Osteoblast (primary cell): ENCODE measurements around the gene KLHL29. TPM values are rescaled to one million over a fixed set of nuclear protein-coding genes. Genes with fewer than 3 reads are reported as not detected.
A peak's percentile ranks its signal among the peaks of the same experiment; 100 is the strongest.

Experiments
- DNase-seq: peaks from one replicate; pipeline ENCODE4 v3.0.0; 2011; ENCODE audit warnings: low spot score, mixed read lengths; ENCODE audit not compliant: insufficient read length; ENCODE audit errors: missing footprints
- H2AFZ ChIP-seq: 2 replicates; pipeline ENCODE4 v1.6.0; 2011; ENCODE audit warnings: mild to moderate bottlenecking, low read length
- H3K27ac ChIP-seq: 2 replicates; pipeline ENCODE4 v1.5.1; 2011; ENCODE audit warnings: mild to moderate bottlenecking, low read depth, low read length, moderate library complexity
- H3K27me3 ChIP-seq: 2 replicates; pipeline ENCODE4 v1.6.0; 2012; ENCODE audit warnings: mild to moderate bottlenecking, control low read depth, inconsistent platforms, low read length, moderate library complexity; ENCODE audit not compliant: insufficient read depth
- H3K36me3 ChIP-seq: 2 replicates; pipeline ENCODE4 v1.5.1; 2011; ENCODE audit warnings: mild to moderate bottlenecking, low read length, control low read depth, moderate library complexity; ENCODE audit not compliant: insufficient read depth
- H3K4me1 ChIP-seq: 2 replicates; pipeline ENCODE4 v1.5.1; 2011; ENCODE audit warnings: mild to moderate bottlenecking, low read length, control low read depth, moderate library complexity; ENCODE audit not compliant: insufficient read depth
- H3K4me2 ChIP-seq: 2 replicates; pipeline ENCODE4 v1.6.0; 2011; ENCODE audit warnings: mild to moderate bottlenecking, low read length; ENCODE audit not compliant: insufficient read depth
- H3K4me3 ChIP-seq: fragments of 200-600 bp; sonication (generic); 3 replicates; pipeline ENCODE4 v1.5.1; 2012; ENCODE audit warnings: mild to moderate bottlenecking, low read length, inconsistent platforms; ENCODE audit not compliant: insufficient read depth
- H3K79me2 ChIP-seq: 2 replicates; pipeline ENCODE4 v1.6.0; 2012; ENCODE audit warnings: mild to moderate bottlenecking, low read length, control low read depth, inconsistent platforms; ENCODE audit not compliant: insufficient read depth
- H3K9me3 ChIP-seq: 2 replicates; pipeline ENCODE4 v1.5.1; 2011; ENCODE audit warnings: low read depth, low read length, control low read depth
- H4K20me1 ChIP-seq: 2 replicates; pipeline ENCODE4 v1.6.0; 2012; ENCODE audit warnings: mild to moderate bottlenecking, low read length, control low read depth; ENCODE audit not compliant: insufficient read depth
- total RNA-seq: library from RNA; depleted of rRNA; stranded (reverse); fragments of >200 nt; gene quantifications from 2 replicates; pipeline ENCODE4 v1.2.3, GENCODE V29; 2012
- TF ChIP-seq, protein P1 (sequence below): IDR thresholded peaks from 2 replicates; pipeline ENCODE4 v1.5.1; 2011; ENCODE audit warnings: mild to moderate bottlenecking, low read depth, low read length, moderate library complexity; ENCODE audit errors: extremely low read depth

Gene KLHL29
- total RNA-seq, 1 donor: 3.3 TPM

DNA sequence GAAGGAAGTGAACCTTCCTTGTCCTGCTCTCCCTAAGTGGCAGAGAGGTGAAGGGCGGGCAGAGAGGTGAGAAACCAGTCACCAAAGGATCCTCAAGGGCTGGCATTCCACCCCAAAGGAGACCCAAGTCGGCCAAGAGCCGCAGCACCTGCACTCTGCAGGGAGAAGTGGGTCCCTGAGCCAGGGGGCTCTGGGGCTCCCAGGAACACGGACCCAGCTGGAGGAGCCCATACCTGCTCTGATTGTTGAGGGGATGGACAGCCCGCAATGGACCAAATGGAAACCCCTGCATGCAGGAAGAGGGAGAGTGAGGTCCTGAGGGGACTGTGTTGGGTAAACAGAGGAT lies 308.6 kb downstream of the KLHL29 start:
- no peak overlapping the region for H3K4me3 ChIP-seq
- TF ChIP-seq, protein P1, sequence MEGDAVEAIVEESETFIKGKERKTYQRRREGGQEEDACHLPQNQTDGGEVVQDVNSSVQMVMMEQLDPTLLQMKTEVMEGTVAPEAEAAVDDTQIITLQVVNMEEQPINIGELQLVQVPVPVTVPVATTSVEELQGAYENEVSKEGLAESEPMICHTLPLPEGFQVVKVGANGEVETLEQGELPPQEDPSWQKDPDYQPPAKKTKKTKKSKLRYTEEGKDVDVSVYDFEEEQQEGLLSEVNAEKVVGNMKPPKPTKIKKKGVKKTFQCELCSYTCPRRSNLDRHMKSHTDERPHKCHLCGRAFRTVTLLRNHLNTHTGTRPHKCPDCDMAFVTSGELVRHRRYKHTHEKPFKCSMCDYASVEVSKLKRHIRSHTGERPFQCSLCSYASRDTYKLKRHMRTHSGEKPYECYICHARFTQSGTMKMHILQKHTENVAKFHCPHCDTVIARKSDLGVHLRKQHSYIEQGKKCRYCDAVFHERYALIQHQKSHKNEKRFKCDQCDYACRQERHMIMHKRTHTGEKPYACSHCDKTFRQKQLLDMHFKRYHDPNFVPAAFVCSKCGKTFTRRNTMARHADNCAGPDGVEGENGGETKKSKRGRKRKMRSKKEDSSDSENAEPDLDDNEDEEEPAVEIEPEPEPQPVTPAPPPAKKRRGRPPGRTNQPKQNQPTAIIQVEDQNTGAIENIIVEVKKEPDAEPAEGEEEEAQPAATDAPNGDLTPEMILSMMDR: no peak
- H2AFZ ChIP-seq: no peak overlapping the region
- H3K4me1 ChIP-seq: peaks cover 5% of the 10 kb centered on the region
- peak; percentile 38 for DNase-seq
- no peaks in the 10 kb centered on the region for H3K79me2 ChIP-seq
- no peaks in the 10 kb centered on the region for H3K9me3 ChIP-seq
- peaks cover 6% of the 10 kb centered on the region for H4K20me1 ChIP-seq
- H3K27ac ChIP-seq: no peak overlapping the region
- H3K36me3 ChIP-seq: no peaks in the 10 kb centered on the region
- no peaks in the 10 kb centered on the region for H3K27me3 ChIP-seq
- no peak overlapping the region for H3K4me2 ChIP-seq

DNA sequence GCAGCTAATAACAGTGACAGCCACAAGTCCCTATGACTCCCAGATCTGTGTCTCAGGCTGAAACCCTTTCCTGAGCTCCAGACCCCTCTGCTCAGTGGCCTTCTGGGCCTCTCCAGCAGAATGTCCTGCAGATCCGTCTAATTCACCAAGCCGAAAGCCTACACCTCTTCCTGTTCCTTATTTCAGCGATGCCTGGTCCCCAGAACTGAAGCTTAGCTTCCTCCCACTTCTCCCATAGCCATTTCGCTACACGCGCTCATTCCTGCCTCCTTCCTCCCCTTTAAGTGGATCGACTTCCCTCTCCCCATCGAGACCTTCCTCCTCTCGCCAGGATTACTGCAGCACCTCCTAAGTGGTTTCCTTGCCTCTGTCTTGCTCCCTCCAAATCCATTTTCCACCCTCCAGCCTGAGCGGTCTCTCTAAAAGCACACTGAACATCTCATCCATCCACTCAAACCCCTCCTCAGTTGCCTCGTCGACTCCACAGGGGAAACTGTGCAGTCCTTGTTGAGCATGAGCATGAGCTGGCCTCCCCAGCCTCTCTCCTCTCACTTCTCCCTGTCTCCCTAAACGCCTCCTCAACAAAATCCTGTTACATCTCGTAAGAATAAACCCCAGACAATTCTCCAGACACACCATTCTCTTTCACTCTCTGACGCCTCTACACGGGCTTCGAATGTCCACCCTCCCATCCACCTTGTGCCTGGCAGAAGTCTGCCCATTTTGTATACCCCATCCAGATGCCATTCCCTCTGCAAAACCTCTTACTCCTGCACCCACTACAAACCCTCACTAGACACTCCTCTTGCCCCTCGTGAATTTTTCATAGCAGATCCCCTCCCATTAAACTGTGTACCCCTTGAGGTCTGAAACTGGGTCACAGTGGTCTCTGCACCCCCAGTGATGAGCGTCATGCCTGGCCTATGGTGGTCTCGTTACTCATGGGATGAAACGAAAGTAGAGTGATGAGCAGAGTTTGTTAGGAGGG lies 309.4 kb downstream of the KLHL29 start:
- no peak overlapping the region for H3K4me3 ChIP-seq
- no peak overlapping the region for H2AFZ ChIP-seq
- H3K36me3 ChIP-seq: no peaks in the 10 kb centered on the region
- H3K27me3 ChIP-seq: no peaks in the 10 kb centered on the region
- peaks cover 6% of the 10 kb centered on the region for H4K20me1 ChIP-seq
- peak; percentile 87 for DNase-seq
- no peak overlapping the region for H3K4me2 ChIP-seq
- H3K9me3 ChIP-seq: no peaks in the 10 kb centered on the region
- TF ChIP-seq, protein P1: no peak
- no peak overlapping the region for H3K27ac ChIP-seq
- H3K4me1 ChIP-seq: peaks cover 5% of the 10 kb centered on the region
- H3K79me2 ChIP-seq: no peaks in the 10 kb centered on the region

DNA sequence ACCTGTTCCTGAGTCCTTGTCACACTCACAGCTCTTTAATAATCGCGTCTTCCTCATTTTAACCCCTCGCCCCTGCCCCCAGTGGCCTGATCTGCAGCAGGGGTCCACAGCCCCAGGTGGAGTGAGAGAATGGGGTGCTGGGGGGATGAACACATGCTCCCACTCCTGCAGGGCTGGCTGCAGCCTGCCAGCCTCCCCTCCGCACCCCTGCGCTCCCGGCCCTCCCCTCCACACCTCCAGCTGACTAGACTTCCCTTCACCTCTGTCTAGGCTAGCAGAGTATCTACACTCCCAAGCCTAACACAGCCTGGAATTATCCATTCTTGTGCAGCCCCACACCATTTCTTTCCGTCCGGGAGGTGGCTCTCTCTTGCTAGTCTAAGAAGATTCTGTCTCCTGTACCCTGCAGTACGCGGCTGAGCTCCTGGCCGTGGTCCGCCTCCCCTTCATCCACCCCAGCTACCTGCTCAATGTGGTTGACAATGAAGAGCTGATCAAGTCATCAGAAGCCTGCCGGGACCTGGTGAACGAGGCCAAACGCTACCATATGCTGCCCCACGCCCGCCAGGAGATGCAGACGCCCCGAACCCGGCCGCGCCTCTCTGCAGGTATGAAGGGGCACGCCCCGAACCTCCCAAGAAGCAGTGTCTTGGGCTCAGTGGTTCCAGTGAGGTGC lies 310.4 kb downstream of the KLHL29 start:
- H4K20me1 ChIP-seq: peaks cover 6% of the 10 kb centered on the region
- DNase-seq: peak; percentile 25
- H3K27ac ChIP-seq: no peak overlapping the region
- TF ChIP-seq, protein P1: no peak
- no peak overlapping the region for H2AFZ ChIP-seq
- no peaks in the 10 kb centered on the region for H3K36me3 ChIP-seq
- no peaks in the 10 kb centered on the region for H3K79me2 ChIP-seq
- H3K9me3 ChIP-seq: no peaks in the 10 kb centered on the region
- H3K27me3 ChIP-seq: no peaks in the 10 kb centered on the region
- H3K4me2 ChIP-seq: no peak overlapping the region
- H3K4me3 ChIP-seq: no peak overlapping the region
- H3K4me1 ChIP-seq: peaks cover 5% of the 10 kb centered on the region
